Measurements from ENCODE around the gene MAPK8IP2. TPM values are rescaled to one million over a fixed set of nuclear protein-coding genes. Genes with fewer than 3 reads are reported as not detected.

MAPK8IP2 gene
- total and polyA plus RNA-seq, 2 of the 13 experiments (the other 11 are each of a cell fraction or from before 2014, with no cell fraction given), result 1.3 to 2.6 TPM

GRCh38 chr22:50569041-50569459 lies 31.5 kb upstream of the MAPK8IP2 start (continued):
- TF ChIP-seq ARID5B (CRISPR knock-in tag; IDR thresholded peaks at IDR 0.05), result peak; percentile 69
- 0 out of 4 replicates have a peak, but pooled peaks of 1 of the 2 experiments have one; percentile 50 for TF ChIP-seq HMGXB4 (CRISPR knock-in tag; IDR thresholded peaks at IDR 0.05; ENCODE audit: borderline replicate concordance in 1 of 2, low read depth in 1 of 2)
- TF ChIP-seq STAT6 (CRISPR knock-in tag; IDR thresholded peaks at IDR 0.05; ENCODE audit: borderline replicate concordance), result 0 out of 2 replicates have a peak, but pooled peaks have one; percentile 39
- no peak for TF ChIP-seq AGO2 (optimal IDR thresholded peaks at IDR 0.05; ENCODE audit: low read depth, low read length)
- no peak for TF ChIP-seq ZMYM4 (CRISPR knock-in tag; IDR thresholded peaks at IDR 0.05)
- TF ChIP-seq ZNF281 (CRISPR knock-in tag; IDR thresholded peaks at IDR 0.05; ENCODE audit: borderline replicate concordance), result peak; percentile 58; the same call in 1 of the 2 replicates
- no peak; the same call in 1 of the 2 replicates for TF ChIP-seq NR2F6 (IDR thresholded peaks at IDR 0.05)
- TF ChIP-seq NR2F6 (CRISPR knock-in tag; IDR thresholded peaks at IDR 0.05), result peak; percentile 73; the same call in 1 of the 2 replicates
- no peak for TF ChIP-seq CC2D1A (CRISPR knock-in tag; IDR thresholded peaks at IDR 0.05)
- no peak for TF ChIP-seq ZNF629 (CRISPR knock-in tag; conservative IDR thresholded peaks at IDR 0.05)
- TF ChIP-seq ZBTB20 (CRISPR knock-in tag; IDR thresholded peaks at IDR 0.05; ENCODE audit: borderline replicate concordance, low read depth), result peak; percentile 54; the same call in 1 of the 2 replicates
- TF ChIP-seq ZNF709 (CRISPR knock-in tag; IDR thresholded peaks at IDR 0.05), result no peak
- no peak for TF ChIP-seq TEAD2 (CRISPR knock-in tag; IDR thresholded peaks at IDR 0.05)
- TF ChIP-seq ZFX (CRISPR knock-in tag; IDR thresholded peaks at IDR 0.05; ENCODE audit: low read depth), result peak; percentile 77
- no peak for TF ChIP-seq SMAD9 (CRISPR knock-in tag; IDR thresholded peaks at IDR 0.05)
- TF ChIP-seq HCFC1 (IDR thresholded peaks at IDR 0.05; ENCODE audit: low read depth, low read length), result no peak
- TF ChIP-seq ZNF740 (CRISPR knock-in tag; IDR thresholded peaks at IDR 0.05), result no peak
- no peak for TF ChIP-seq ZFP36L1 (CRISPR knock-in tag; IDR thresholded peaks at IDR 0.05)
- TF ChIP-seq ZNF292 (CRISPR knock-in tag; IDR thresholded peaks at IDR 0.05; ENCODE audit: borderline replicate concordance, low read depth), result peak; percentile 45; the same call in 1 of the 2 replicates
